NCI-H187 (cell line): ENCODE data around the gene BIRC7.

Source experiments
- DNase-seq, 2 experiments: peaks; one replicate each; lab custom pipeline; 2025; lab: John Stamatoyannopoulos, UW

Gene BIRC7

GRCh38 chr20:63225082-63225454, 10.6 kb upstream of the BIRC7 start:
- no peak for DNase-seq

- no peak for DNase-seq
Observed at GRCh38 chr20:63226042-63226943, 9.4 kb upstream of the BIRC7 start.

- DNase-seq: no peak
Observed at GRCh38 chr20:63227260-63227659, 8.4 kb upstream of the BIRC7 start.

- DNase-seq: no peak
Observed at GRCh38 chr20:63228806-63229205, 6.9 kb upstream of the BIRC7 start.

GRCh38 chr20:63230800-63231268, 4.9 kb upstream of the BIRC7 start:
- DNase-seq: no peak

GRCh38 chr20:63232235-63233060, 3.3 kb upstream of the BIRC7 start:
- no peak for DNase-seq

GRCh38 chr20:63233061-63233344, 2.7 kb upstream of the BIRC7 start:
- DNase-seq: no peak

GRCh38 chr20:63233924-63234323, 1.8 kb upstream of the BIRC7 start:
- no peak for DNase-seq

- DNase-seq: no peak
Observed at GRCh38 chr20:63234693-63235398, 859 bp upstream of the BIRC7 start.

GRCh38 chr20:63236116-63236837, 572 bp downstream of the BIRC7 start:
- no peak for DNase-seq

- DNase-seq: no peak
Observed at GRCh38 chr20:63238031-63238430, 2.3 kb downstream of the BIRC7 start.

GRCh38 chr20:63238514-63239125, 2.9 kb downstream of the BIRC7 start:
- no peak for DNase-seq

GRCh38 chr20:63239431-63239830, 3.7 kb downstream of the BIRC7 start:
- no peak for DNase-seq

- no peak for DNase-seq
Observed at GRCh38 chr20:63240004-63240403, 4.3 kb downstream of the BIRC7 start.

GRCh38 chr20:63241272-63241671, 5.6 kb downstream of the BIRC7 start:
- no peak for DNase-seq

GRCh38 chr20:63242736-63243135, 7.0 kb downstream of the BIRC7 start:
- no peak for DNase-seq

- DNase-seq: no peak
Observed at GRCh38 chr20:63243604-63244247, 8.0 kb downstream of the BIRC7 start.

GRCh38 chr20:63244468-63244867, 8.8 kb downstream of the BIRC7 start:
- DNase-seq: no peak

GRCh38 chr20:63246490-63247288, 11.0 kb downstream of the BIRC7 start:
- DNase-seq: no peak

- DNase-seq: no peak
Observed at GRCh38 chr20:63247671-63248228, 12.0 kb downstream of the BIRC7 start.
